PC-3 (cell line): ENCODE results near the gene SLC8A3. TPM values are rescaled to one million over a fixed set of nuclear protein-coding genes. Genes with fewer than 3 reads are reported as not detected.

ENCODE experiments used
- ATAC-seq: fragments of 200-7000 bp; cut with Tn5 transposase; 2 replicates; pipeline ENCODE4 v1.9.1; 2020; ENCODE audit warnings: mild to moderate bottlenecking, moderate library complexity
- BruUV-seq: library from RNA; stranded (reverse); fragments of 400-500 nt; replicated peaks from 2 replicates; lab custom pipeline; 2021; lab: Mats Ljungman, UMichigan
- CTCF ChIA-PET: fragments of 300-600 bp; sonication (Branson Sonifier 250); formaldehyde crosslinking; loops from one replicate; lab custom pipeline; 2022; ENCODE audit warnings: antibody characterized with exemption; lab: Charles Lee
- POLR2A ChIA-PET: fragments of 300-600 bp; sonication (Branson Sonifier 250); formaldehyde crosslinking; loops from one replicate; lab custom pipeline; 2022; ENCODE audit warnings: antibody characterized with exemption; ENCODE audit not compliant: unreplicated experiment; lab: Charles Lee
- DNase-seq: peaks from one replicate; pipeline ENCODE4 v3.0.0-alpha.2; 2015
- H2AFZ ChIP-seq: fragments of 300-600 bp; sonication (generic); 2 replicates; pipeline ENCODE4 v1.6.0; 2016; ENCODE audit warnings: antibody characterized with exemption, low read length
- H3F3A ChIP-seq: fragments of 300-600 bp; sonication (generic); one replicate; pipeline ENCODE4 v1.6.0; 2017; ENCODE audit warnings: antibody characterized with exemption, low read length, control low read depth, mild to moderate bottlenecking; ENCODE audit not compliant: unreplicated experiment
- H3K27ac ChIP-seq: fragments of 300-600 bp; sonication (generic); 2 replicates; pipeline ENCODE4 v1.5.1; 2016; ENCODE audit warnings: mild to moderate bottlenecking, low read length
- H3K27me3 ChIP-seq: fragments of 300-600 bp; sonication (generic); 2 replicates; pipeline ENCODE4 v1.6.1; 2016; ENCODE audit warnings: low read length, mixed read lengths
- H3K36me3 ChIP-seq: fragments of 300-600 bp; sonication (generic); 2 replicates; pipeline ENCODE4 v1.6.1; 2016; ENCODE audit warnings: low read depth, mixed run types, low read length, mixed read lengths
- H3K4me1 ChIP-seq: fragments of 300-600 bp; sonication (generic); 2 replicates; pipeline ENCODE4 v1.5.1; 2016; ENCODE audit warnings: low read length; ENCODE audit not compliant: insufficient read depth
- H3K4me2 ChIP-seq: fragments of 300-600 bp; sonication (generic); 2 replicates; pipeline ENCODE4 v1.6.0; 2016; ENCODE audit warnings: low read length
- H3K4me3 ChIP-seq: fragments of 300-600 bp; sonication (generic); 2 replicates; pipeline ENCODE4 v1.5.1; 2016; ENCODE audit warnings: mild to moderate bottlenecking, low read length, mixed read lengths
- H3K79me2 ChIP-seq: fragments of 300-600 bp; sonication (generic); 2 replicates; pipeline ENCODE4 v1.6.1; 2017; ENCODE audit warnings: low read length, mixed read lengths
- H3K9ac ChIP-seq: fragments of 300-600 bp; sonication (generic); 2 replicates; pipeline ENCODE4 v1.6.0; 2016; ENCODE audit warnings: mild to moderate bottlenecking, low read length
- H3K9me2 ChIP-seq: fragments of 300-600 bp; sonication (generic); replicated peaks from 2 replicates; pipeline ENCODE4 v1.6.1; 2016; ENCODE audit warnings: mixed run types, low read length, mixed read lengths
- H3K9me3 ChIP-seq: fragments of 300-600 bp; sonication (generic); 2 replicates; pipeline ENCODE4 v1.6.1; 2016; ENCODE audit warnings: low read length, mixed read lengths
- H4K20me1 ChIP-seq: fragments of 300-600 bp; sonication (generic); 2 replicates; pipeline ENCODE4 v1.6.1; 2016; ENCODE audit warnings: low read length, mixed read lengths
- CTCF ChIP-seq: fragments of 300-600 bp; sonication (generic); conservative IDR thresholded peaks from 2 replicates; pipeline ENCODE4 v1.5.1; 2017; ENCODE audit warnings: antibody characterized with exemption, low read depth, mild to moderate bottlenecking, low read length
- EZH2 ChIP-seq: fragments of 300-600 bp; sonication (generic); IDR thresholded peaks from one replicate; pipeline ENCODE4 v1.6.1; 2017; ENCODE audit warnings: antibody characterized with exemption, mild to moderate bottlenecking, low read length; ENCODE audit not compliant: unreplicated experiment
- EZH2phosphoT487 ChIP-seq: fragments of 300-600 bp; sonication (generic); IDR thresholded peaks from 2 replicates; pipeline ENCODE4 v1.6.1; 2018; ENCODE audit warnings: mild to moderate bottlenecking, antibody characterized with exemption, low read length, borderline replicate concordance
- intact Hi-C: fragments of 100-400 bp; cut with micrococcal nuclease; formaldehyde crosslinking; loops from 2 replicates; pipeline ENCODE4 v1.9.0; 2023
- total RNA-seq: library from RNA; depleted of rRNA; stranded (reverse); fragments of >200 nt; gene quantifications from 2 replicates; pipeline ENCODE4 v1.2.3, GENCODE V29; 2014

The SLC8A3 gene
- total RNA-seq, 1 experiment from 2014 or later = not detected

GRCh38 chr14:70140614-70141013, 48.1 kb downstream of the SLC8A3 start:
- ATAC-seq (no peak), DNase-seq (no peak)
- TF ChIP-seq EZH2phosphoT487 = no peak
- intact Hi-C loops = no loop called here
- POLR2A ChIA-PET = interaction anchor here (0.6 kb wide), 1 partner anchor 118 kb away, joined by 6 read pairs; no protein-coding TSS in a partner anchor
- Histone ChIP-seq H3K4me3 (no peak overlapping the region), H3K9me2 (no peaks in the 10 kb centered on the region), H3F3A (no peaks in the 10 kb centered on the region), H3K9me3 (no peaks in the 10 kb centered on the region), H3K27me3 (peaks cover 89% of the 10 kb centered on the region), H3K79me2 (no peaks in the 10 kb centered on the region), H4K20me1 (no peaks in the 10 kb centered on the region), H3K27ac (no peak overlapping the region), H3K9ac (no peak overlapping the region), H3K36me3 (no peaks in the 10 kb centered on the region), H3K4me2 (no peak overlapping the region), H2AFZ (no peak overlapping the region), H3K4me1 (no peaks in the 10 kb centered on the region)
- no TSS peak for BruUV-seq
- CTCF ChIA-PET = no interaction called here

DNA sequence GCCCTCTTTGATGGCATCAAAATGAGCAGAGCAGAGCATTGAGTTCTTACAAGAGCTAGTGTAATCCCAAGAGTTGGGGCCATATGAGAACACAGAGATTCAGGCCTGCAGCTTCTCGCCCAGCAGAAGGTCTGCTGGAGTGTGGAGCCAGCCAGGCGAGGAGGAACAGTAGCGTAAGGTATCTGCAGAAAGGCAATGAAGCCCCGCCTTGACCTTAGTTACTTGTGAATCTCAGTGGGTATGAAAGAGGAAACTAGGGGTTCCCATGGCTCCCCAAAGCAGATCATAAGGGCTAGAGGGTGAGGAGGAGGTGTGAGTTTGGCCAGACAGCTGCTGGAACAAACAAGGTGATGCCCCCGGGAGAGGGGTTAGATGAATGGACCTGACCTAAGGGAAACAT, 49.4 kb downstream of the SLC8A3 start:
- Histone ChIP-seq H3K36me3 (no peaks in the 10 kb centered on the region), H3K4me2 (no peak overlapping the region), H2AFZ (no peak overlapping the region), H3K27ac (no peak overlapping the region), H3K4me1 (no peaks in the 10 kb centered on the region), H3K9ac (no peak overlapping the region), H3K27me3 (peaks cover 90% of the 10 kb centered on the region), H3K4me3 (no peak overlapping the region), H3K9me2 (no peaks in the 10 kb centered on the region), H4K20me1 (no peaks in the 10 kb centered on the region), H3F3A (no peaks in the 10 kb centered on the region), H3K79me2 (no peaks in the 10 kb centered on the region), H3K9me3 (no peaks in the 10 kb centered on the region)
- POLR2A ChIA-PET = no interaction called here
- BruUV-seq = no TSS peak
- CTCF ChIA-PET = no interaction called here
- intact Hi-C loops = no loop called here
- DNase-seq (no peak), ATAC-seq (no peak)
- TF ChIP-seq EZH2phosphoT487 (no peak), CTCF (no peak), EZH2 (no peak)

DNA sequence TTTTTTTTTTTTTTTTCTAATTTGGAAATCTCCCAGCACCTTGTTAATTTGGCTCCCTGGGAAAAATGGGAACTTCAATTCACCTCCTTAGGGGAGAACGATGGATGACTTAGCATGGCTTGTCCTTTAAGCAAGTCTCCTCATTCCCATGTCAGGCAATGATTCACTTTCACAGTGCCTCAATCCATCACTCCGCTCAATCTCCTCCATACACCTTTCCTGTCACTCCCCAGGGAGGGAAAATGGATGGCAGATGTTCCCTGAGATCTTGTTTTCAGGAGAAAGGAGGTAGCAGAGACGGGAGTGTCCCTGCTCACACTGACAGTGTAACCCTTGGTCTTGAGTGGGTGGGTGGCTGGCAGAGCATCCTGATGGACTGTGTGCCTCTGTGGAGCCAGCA, 51.0 kb downstream of the SLC8A3 start:
- no peak for DNase-seq
- H3K27ac ChIP-seq = no peak overlapping the region
- no peak overlapping the region for H2AFZ ChIP-seq
- no TSS peak for BruUV-seq
- H3K36me3 ChIP-seq = no peaks in the 10 kb centered on the region
- no peaks in the 10 kb centered on the region for H3K9me3 ChIP-seq
- H3K4me3 ChIP-seq = no peak overlapping the region
- CTCF ChIA-PET = no interaction called here
- TF ChIP-seq EZH2phosphoT487 (no peak), CTCF (no peak), EZH2 (no peak)
- POLR2A ChIA-PET = no interaction called here
- H3K9me2 ChIP-seq = no peaks in the 10 kb centered on the region
- H3K4me2 ChIP-seq = no peak overlapping the region
- intact Hi-C loops = no loop called here
- no peak for ATAC-seq
- no peaks in the 10 kb centered on the region for H4K20me1 ChIP-seq
- no peaks in the 10 kb centered on the region for H3K79me2 ChIP-seq
- no peak overlapping the region for H3K9ac ChIP-seq
- peaks cover 92% of the 10 kb centered on the region for H3K27me3 ChIP-seq
- no peaks in the 10 kb centered on the region for H3K4me1 ChIP-seq
- H3F3A ChIP-seq = no peaks in the 10 kb centered on the region
